Ovary (tissue), 3 donors: ENCODE results near the gene GGCX.

ENCODE experiments used
- POLR2A ChIP-seq: fragments of 450-650 bp; IDR thresholded peaks from one replicate; pipeline ENCODE4 v1.6.1; 2017; ENCODE audit warnings: antibody characterized with exemption, mild to moderate bottlenecking, moderate library complexity
- TF ChIP-seq, protein P1 (sequence below), 3 donors: fragments of 450-650 bp in 2 of 3; fragments of 200-600 bp in 1 of 3; IDR thresholded peaks; one replicate each; pipeline versions ENCODE4 v1.5.1 to v1.8.0; 2016 to 2022; ENCODE audit warnings: antibody characterized with exemption in 3 of 3, mild to moderate bottlenecking in 1 of 3
- donor health status: DM: no; HTN: no; CAD: no.

DNA sequence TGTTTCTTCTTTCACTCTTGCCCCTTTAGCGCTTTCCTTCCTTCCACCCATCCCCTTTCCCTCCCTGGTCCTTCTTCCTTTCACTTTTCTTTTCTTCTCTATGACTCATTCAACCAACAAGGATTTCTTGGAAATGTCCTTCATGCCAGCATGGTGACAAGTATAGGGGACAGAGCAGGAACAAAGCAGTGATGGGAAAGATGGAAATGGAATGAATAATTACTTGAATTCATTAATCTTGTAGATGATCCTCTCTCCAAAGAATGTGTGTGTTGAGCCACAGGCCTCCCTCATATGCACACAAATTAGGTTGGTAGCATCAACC, 24.4 kb upstream of the GGCX start:
- TF ChIP-seq, protein P1, sequence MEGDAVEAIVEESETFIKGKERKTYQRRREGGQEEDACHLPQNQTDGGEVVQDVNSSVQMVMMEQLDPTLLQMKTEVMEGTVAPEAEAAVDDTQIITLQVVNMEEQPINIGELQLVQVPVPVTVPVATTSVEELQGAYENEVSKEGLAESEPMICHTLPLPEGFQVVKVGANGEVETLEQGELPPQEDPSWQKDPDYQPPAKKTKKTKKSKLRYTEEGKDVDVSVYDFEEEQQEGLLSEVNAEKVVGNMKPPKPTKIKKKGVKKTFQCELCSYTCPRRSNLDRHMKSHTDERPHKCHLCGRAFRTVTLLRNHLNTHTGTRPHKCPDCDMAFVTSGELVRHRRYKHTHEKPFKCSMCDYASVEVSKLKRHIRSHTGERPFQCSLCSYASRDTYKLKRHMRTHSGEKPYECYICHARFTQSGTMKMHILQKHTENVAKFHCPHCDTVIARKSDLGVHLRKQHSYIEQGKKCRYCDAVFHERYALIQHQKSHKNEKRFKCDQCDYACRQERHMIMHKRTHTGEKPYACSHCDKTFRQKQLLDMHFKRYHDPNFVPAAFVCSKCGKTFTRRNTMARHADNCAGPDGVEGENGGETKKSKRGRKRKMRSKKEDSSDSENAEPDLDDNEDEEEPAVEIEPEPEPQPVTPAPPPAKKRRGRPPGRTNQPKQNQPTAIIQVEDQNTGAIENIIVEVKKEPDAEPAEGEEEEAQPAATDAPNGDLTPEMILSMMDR (IDR thresholded peaks at IDR 0.05), result no peak
- no peak for TF ChIP-seq POLR2A
